PC-3 (cell line): ENCODE data around the gene DNAH10. TPM values are rescaled to one million over a fixed set of nuclear protein-coding genes. Genes with fewer than 3 reads are reported as not detected.

Source experiments
- ATAC-seq: fragments of 200-7000 bp; cut with Tn5 transposase; 2 replicates; pipeline ENCODE4 v1.9.1; 2020; ENCODE audit warnings: mild to moderate bottlenecking, moderate library complexity
- BruUV-seq: library from RNA; stranded (reverse); fragments of 400-500 nt; replicated peaks from 2 replicates; lab custom pipeline; 2021; lab: Mats Ljungman, UMichigan
- CTCF ChIA-PET: fragments of 300-600 bp; sonication (Branson Sonifier 250); formaldehyde crosslinking; loops from one replicate; lab custom pipeline; 2022; ENCODE audit warnings: antibody characterized with exemption; lab: Charles Lee
- POLR2A ChIA-PET: fragments of 300-600 bp; sonication (Branson Sonifier 250); formaldehyde crosslinking; loops from one replicate; lab custom pipeline; 2022; ENCODE audit warnings: antibody characterized with exemption; ENCODE audit not compliant: unreplicated experiment; lab: Charles Lee
- DNase-seq: peaks from one replicate; pipeline ENCODE4 v3.0.0-alpha.2; 2015
- H2AFZ ChIP-seq: fragments of 300-600 bp; sonication (generic); 2 replicates; pipeline ENCODE4 v1.6.0; 2016; ENCODE audit warnings: antibody characterized with exemption, low read length
- H3F3A ChIP-seq: fragments of 300-600 bp; sonication (generic); one replicate; pipeline ENCODE4 v1.6.0; 2017; ENCODE audit warnings: antibody characterized with exemption, low read length, control low read depth, mild to moderate bottlenecking; ENCODE audit not compliant: unreplicated experiment
- H3K27ac ChIP-seq: fragments of 300-600 bp; sonication (generic); 2 replicates; pipeline ENCODE4 v1.5.1; 2016; ENCODE audit warnings: mild to moderate bottlenecking, low read length
- H3K27me3 ChIP-seq: fragments of 300-600 bp; sonication (generic); 2 replicates; pipeline ENCODE4 v1.6.1; 2016; ENCODE audit warnings: low read length, mixed read lengths
- H3K36me3 ChIP-seq: fragments of 300-600 bp; sonication (generic); 2 replicates; pipeline ENCODE4 v1.6.1; 2016; ENCODE audit warnings: low read depth, mixed run types, low read length, mixed read lengths
- H3K4me1 ChIP-seq: fragments of 300-600 bp; sonication (generic); 2 replicates; pipeline ENCODE4 v1.5.1; 2016; ENCODE audit warnings: low read length; ENCODE audit not compliant: insufficient read depth
- H3K4me2 ChIP-seq: fragments of 300-600 bp; sonication (generic); 2 replicates; pipeline ENCODE4 v1.6.0; 2016; ENCODE audit warnings: low read length
- H3K4me3 ChIP-seq: fragments of 300-600 bp; sonication (generic); 2 replicates; pipeline ENCODE4 v1.5.1; 2016; ENCODE audit warnings: mild to moderate bottlenecking, low read length, mixed read lengths
- H3K79me2 ChIP-seq: fragments of 300-600 bp; sonication (generic); 2 replicates; pipeline ENCODE4 v1.6.1; 2017; ENCODE audit warnings: low read length, mixed read lengths
- H3K9ac ChIP-seq: fragments of 300-600 bp; sonication (generic); 2 replicates; pipeline ENCODE4 v1.6.0; 2016; ENCODE audit warnings: mild to moderate bottlenecking, low read length
- H3K9me2 ChIP-seq: fragments of 300-600 bp; sonication (generic); replicated peaks from 2 replicates; pipeline ENCODE4 v1.6.1; 2016; ENCODE audit warnings: mixed run types, low read length, mixed read lengths
- H3K9me3 ChIP-seq: fragments of 300-600 bp; sonication (generic); 2 replicates; pipeline ENCODE4 v1.6.1; 2016; ENCODE audit warnings: low read length, mixed read lengths
- H4K20me1 ChIP-seq: fragments of 300-600 bp; sonication (generic); 2 replicates; pipeline ENCODE4 v1.6.1; 2016; ENCODE audit warnings: low read length, mixed read lengths
- EZH2 ChIP-seq: fragments of 300-600 bp; sonication (generic); IDR thresholded peaks from one replicate; pipeline ENCODE4 v1.6.1; 2017; ENCODE audit warnings: antibody characterized with exemption, mild to moderate bottlenecking, low read length; ENCODE audit not compliant: unreplicated experiment
- EZH2phosphoT487 ChIP-seq: fragments of 300-600 bp; sonication (generic); IDR thresholded peaks from 2 replicates; pipeline ENCODE4 v1.6.1; 2018; ENCODE audit warnings: mild to moderate bottlenecking, antibody characterized with exemption, low read length, borderline replicate concordance
- intact Hi-C: fragments of 100-400 bp; cut with micrococcal nuclease; formaldehyde crosslinking; loops from 2 replicates; pipeline ENCODE4 v1.9.0; 2023
- total RNA-seq: library from RNA; depleted of rRNA; stranded (reverse); fragments of >200 nt; gene quantifications from 2 replicates; pipeline ENCODE4 v1.2.3, GENCODE V29; 2014
- TF ChIP-seq, protein P1 (sequence below): fragments of 300-600 bp; sonication (generic); conservative IDR thresholded peaks from 2 replicates; pipeline ENCODE4 v1.5.1; 2017; ENCODE audit warnings: antibody characterized with exemption, low read depth, mild to moderate bottlenecking, low read length

The DNAH10 gene
- total RNA-seq, 1 experiment from 2014 or later, result 0.15 TPM

DNA sequence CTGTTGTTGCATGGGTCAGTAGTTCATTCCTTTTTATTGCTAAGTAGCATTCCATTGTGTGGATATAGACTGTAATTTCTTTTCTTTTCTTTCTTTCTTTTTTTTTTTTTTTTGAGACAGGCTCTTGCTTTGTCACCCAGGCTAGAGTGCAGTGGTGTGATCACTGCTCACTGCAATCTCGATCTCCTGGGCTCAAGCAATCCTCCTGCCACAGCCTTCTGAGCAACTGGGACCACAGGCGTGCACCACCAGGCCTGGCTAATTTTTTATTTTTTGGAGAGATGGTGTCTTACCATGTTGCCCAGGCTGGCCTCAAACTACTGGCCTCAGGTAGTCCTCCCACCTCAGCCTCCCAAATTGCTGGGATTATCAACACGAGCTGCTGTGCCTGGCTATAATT, 44.8 kb upstream of the DNAH10 start:
- DNase-seq (no peak), ATAC-seq (no peak)
- no peak overlapping the region for H2AFZ ChIP-seq
- TF ChIP-seq, protein P1, sequence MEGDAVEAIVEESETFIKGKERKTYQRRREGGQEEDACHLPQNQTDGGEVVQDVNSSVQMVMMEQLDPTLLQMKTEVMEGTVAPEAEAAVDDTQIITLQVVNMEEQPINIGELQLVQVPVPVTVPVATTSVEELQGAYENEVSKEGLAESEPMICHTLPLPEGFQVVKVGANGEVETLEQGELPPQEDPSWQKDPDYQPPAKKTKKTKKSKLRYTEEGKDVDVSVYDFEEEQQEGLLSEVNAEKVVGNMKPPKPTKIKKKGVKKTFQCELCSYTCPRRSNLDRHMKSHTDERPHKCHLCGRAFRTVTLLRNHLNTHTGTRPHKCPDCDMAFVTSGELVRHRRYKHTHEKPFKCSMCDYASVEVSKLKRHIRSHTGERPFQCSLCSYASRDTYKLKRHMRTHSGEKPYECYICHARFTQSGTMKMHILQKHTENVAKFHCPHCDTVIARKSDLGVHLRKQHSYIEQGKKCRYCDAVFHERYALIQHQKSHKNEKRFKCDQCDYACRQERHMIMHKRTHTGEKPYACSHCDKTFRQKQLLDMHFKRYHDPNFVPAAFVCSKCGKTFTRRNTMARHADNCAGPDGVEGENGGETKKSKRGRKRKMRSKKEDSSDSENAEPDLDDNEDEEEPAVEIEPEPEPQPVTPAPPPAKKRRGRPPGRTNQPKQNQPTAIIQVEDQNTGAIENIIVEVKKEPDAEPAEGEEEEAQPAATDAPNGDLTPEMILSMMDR, result no peak
- TF ChIP-seq EZH2phosphoT487, result no peak
- no peak for TF ChIP-seq EZH2
- H3K9ac ChIP-seq, result no peak overlapping the region
- ChIA-PET POLR2A (no interaction called here), CTCF (no interaction called here)
- no peak overlapping the region for H3K4me3 ChIP-seq
- H3K79me2 ChIP-seq, result peaks cover 31% of the 10 kb centered on the region
- no peaks in the 10 kb centered on the region for H3K27me3 ChIP-seq
- H3K9me3 ChIP-seq, result no peaks in the 10 kb centered on the region
- H4K20me1 ChIP-seq, result no peaks in the 10 kb centered on the region
- no peaks in the 10 kb centered on the region for H3F3A ChIP-seq
- intact Hi-C loops, result no loop called here
- H3K9me2 ChIP-seq, result no peaks in the 10 kb centered on the region
- H3K27ac ChIP-seq, result no peak overlapping the region
- peaks cover 13% of the 10 kb centered on the region for H3K4me1 ChIP-seq
- 0 out of 2 replicates have a peak, but pooled peaks cover 6% of the 10 kb centered on the region for H3K36me3 ChIP-seq
- H3K4me2 ChIP-seq, result no peak overlapping the region
- BruUV-seq, result no TSS peak

DNA sequence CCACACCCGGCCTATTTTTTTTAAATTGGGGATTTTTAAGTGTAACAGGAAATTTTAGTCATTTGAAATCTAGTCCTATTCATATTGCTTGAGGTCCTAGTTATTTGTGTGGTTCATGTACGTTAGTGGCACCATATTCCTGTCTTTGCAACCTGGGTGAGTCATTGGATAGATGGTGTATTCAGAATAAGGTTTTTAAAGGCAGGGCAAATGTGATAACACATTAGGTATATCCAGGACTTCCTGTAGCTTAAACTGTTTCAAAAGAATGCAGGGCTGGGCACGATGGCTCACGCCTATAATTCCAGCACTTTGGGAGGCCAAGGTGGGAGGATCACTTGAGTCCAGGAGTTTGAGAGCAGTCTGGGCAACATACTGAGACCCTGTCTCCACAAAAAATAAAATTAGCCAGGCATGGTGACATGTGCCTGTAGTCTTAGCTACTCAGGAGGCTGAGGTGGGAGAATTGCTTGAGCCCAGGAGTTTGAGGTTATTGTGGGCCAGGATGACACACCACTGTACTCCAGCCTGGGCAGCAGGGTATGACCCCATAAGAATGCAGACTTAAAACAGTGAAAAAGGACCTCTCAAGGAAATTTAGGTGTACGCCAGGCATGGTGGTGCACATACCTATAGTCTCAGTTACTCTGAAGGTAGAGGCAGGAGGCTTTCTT, 41.8 kb upstream of the DNAH10 start:
- peaks cover 13% of the 10 kb centered on the region; the same call in 1 of the 2 replicates for H3K36me3 ChIP-seq
- no peaks in the 10 kb centered on the region for H3K4me1 ChIP-seq
- BruUV-seq, result no TSS peak
- no peak for TF ChIP-seq EZH2phosphoT487
- TF ChIP-seq, protein P1, result no peak
- TF ChIP-seq EZH2, result no peak
- ChIA-PET POLR2A (no interaction called here), CTCF (no interaction called here)
- no peak overlapping the region for H3K9ac ChIP-seq
- H3K27me3 ChIP-seq, result no peaks in the 10 kb centered on the region
- intact Hi-C loops, result no loop called here
- H3K79me2 ChIP-seq, result 0 out of 2 replicates have a peak, but pooled peaks cover 2% of the 10 kb centered on the region
- DNase-seq (no peak), ATAC-seq (no peak)
- H4K20me1 ChIP-seq, result no peaks in the 10 kb centered on the region
- no peak overlapping the region for H3K27ac ChIP-seq
- no peaks in the 10 kb centered on the region for H3K9me2 ChIP-seq
- H3F3A ChIP-seq, result no peaks in the 10 kb centered on the region
- no peaks in the 10 kb centered on the region for H3K9me3 ChIP-seq
- no peak overlapping the region for H2AFZ ChIP-seq
- no peak overlapping the region for H3K4me3 ChIP-seq
- no peak overlapping the region for H3K4me2 ChIP-seq

DNA sequence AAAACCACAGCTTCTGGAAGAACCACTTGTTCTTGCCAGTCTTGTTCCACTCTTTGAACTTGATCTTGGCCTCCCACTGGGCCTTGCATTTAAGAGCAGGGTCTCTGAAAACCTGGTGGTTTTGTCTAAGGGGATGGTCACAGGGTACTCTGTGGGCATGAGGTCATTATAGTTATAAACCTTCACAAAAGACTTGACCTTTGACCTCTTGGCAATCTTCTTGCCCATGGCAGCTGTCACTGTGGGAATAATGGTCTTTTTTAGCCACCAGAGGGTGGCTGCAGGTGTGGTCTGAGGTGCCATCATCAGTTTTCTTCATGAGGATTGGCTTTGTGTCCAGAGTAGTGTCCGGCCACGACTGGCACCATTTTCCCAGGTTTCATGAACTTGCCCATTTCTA, 40.9 kb upstream of the DNAH10 start:
- DNase-seq, result no peak
- no peaks in the 10 kb centered on the region for H3K9me3 ChIP-seq
- no peak for ATAC-seq
- H3K4me1 ChIP-seq, result no peaks in the 10 kb centered on the region
- no peaks in the 10 kb centered on the region for H3K9me2 ChIP-seq
- no TSS peak for BruUV-seq
- no peaks in the 10 kb centered on the region for H3F3A ChIP-seq
- H4K20me1 ChIP-seq, result no peaks in the 10 kb centered on the region
- H3K9ac ChIP-seq, result no peak overlapping the region
- H3K4me2 ChIP-seq, result no peak overlapping the region
- H3K27me3 ChIP-seq, result no peaks in the 10 kb centered on the region
- ChIA-PET CTCF (no interaction called here), POLR2A (no interaction called here)
- no peaks in the 10 kb centered on the region for H3K79me2 ChIP-seq
- H3K27ac ChIP-seq, result no peak overlapping the region
- TF ChIP-seq EZH2 (no peak), EZH2phosphoT487 (no peak)
- TF ChIP-seq, protein P1, result no peak
- H3K36me3 ChIP-seq, result peaks cover 19% of the 10 kb centered on the region
- no peak overlapping the region for H3K4me3 ChIP-seq
- intact Hi-C loops, result no loop called here
- H2AFZ ChIP-seq, result no peak overlapping the region
